K562 (cell line): ENCODE results near the gene ZNF692. TPM values are rescaled to one million over a fixed set of nuclear protein-coding genes. Genes with fewer than 3 reads are reported as not detected.

Experiments
- BRF1 ChIP-seq: IDR thresholded peaks from 3 replicates; pipeline ENCODE4 v1.6.1; 2011; ENCODE audit warnings: borderline replicate concordance, mild to moderate bottlenecking; ENCODE audit not compliant: insufficient read length; ENCODE audit errors: extremely low read depth
- CAMTA2 ChIP-seq: fragments of 250-450 bp; sonication (Bioruptor Pico); conservative IDR thresholded peaks from 2 replicates; pipeline ENCODE4 v1.5.1; 2022
- CCAR2 ChIP-seq: fragments of 200-400 bp; formaldehyde crosslinking; IDR thresholded peaks from 2 replicates; pipeline ENCODE4 v1.6.1; 2017; ENCODE audit warnings: mild to moderate bottlenecking, low read depth, low read length
- DDX20 ChIP-seq: fragments of 450-650 bp; IDR thresholded peaks from 2 replicates; pipeline ENCODE4 v1.6.1; 2016; ENCODE audit warnings: missing genetic modification characterization, low read depth, mild to moderate bottlenecking, missing compliant biosample characterization, moderate library complexity
- FOXM1 ChIP-seq, 2 experiments: fragments of 450-650 bp in 1 of 2; sonication (generic) in 1 of 2; formaldehyde crosslinking in 1 of 2; IDR thresholded peaks; 2 replicates each; pipeline versions ENCODE4 v1.6.1 to v1.9.0; 2017 to 2022; ENCODE audit warnings: low read depth in 2 of 2, mild to moderate bottlenecking in 2 of 2, missing genetic modification reagents in 1 of 2, moderate library complexity in 1 of 2
- GTF2A2 ChIP-seq: IDR thresholded peaks from 2 replicates; pipeline ENCODE4 v1.6.1; 2016; ENCODE audit warnings: mild to moderate bottlenecking, missing genetic modification characterization, missing compliant biosample characterization
- LEF1 ChIP-seq: fragments of 450-650 bp; IDR thresholded peaks from 2 replicates; pipeline ENCODE4 v1.6.1; 2016; ENCODE audit warnings: mild to moderate bottlenecking
- MCM2 ChIP-seq: fragments of 450-650 bp; IDR thresholded peaks from 2 replicates; pipeline ENCODE4 v1.6.1; 2017; ENCODE audit warnings: low read depth, mild to moderate bottlenecking
- MITF ChIP-seq: IDR thresholded peaks from 2 replicates; pipeline ENCODE4 v1.6.1; 2014; ENCODE audit warnings: antibody characterized with exemption
- MYBL2 ChIP-seq, 2 experiments: fragments of 450-650 bp in 1 of 2; sonication (generic) in 1 of 2; formaldehyde crosslinking in 1 of 2; IDR thresholded peaks; 2 replicates each; pipeline versions ENCODE4 v1.6.1 to v1.8.1; 2017 to 2022; ENCODE audit warnings: borderline replicate concordance in 1 of 2, inconsistent platforms in 1 of 2, low read depth in 1 of 2, mild to moderate bottlenecking in 1 of 2, missing genetic modification reagents in 1 of 2, moderate library complexity in 1 of 2
- SNAPC5 ChIP-seq: fragments of 250-450 bp; sonication (Bioruptor Pico); IDR thresholded peaks from 2 replicates; pipeline ENCODE4 v1.8.0; 2021; ENCODE audit warnings: moderate library complexity, mild to moderate bottlenecking, inconsistent platforms
- TAL1 ChIP-seq: fragments of 450-650 bp; IDR thresholded peaks from 2 replicates; pipeline ENCODE4 v1.6.1; 2016; ENCODE audit warnings: mild to moderate bottlenecking
- VEZF1 ChIP-seq: fragments of 200-800 bp; sonication (Bioruptor generic); IDR thresholded peaks from 2 replicates; pipeline ENCODE4 v1.6.1; 2017; ENCODE audit warnings: missing genetic modification characterization, missing compliant biosample characterization
- ZBTB12 ChIP-seq: fragments of 250-450 bp; sonication (Bioruptor Pico); IDR thresholded peaks from 2 replicates; pipeline ENCODE4 v1.4.0; 2020
- ZBTB26 ChIP-seq: fragments of 450-650 bp; formaldehyde crosslinking; IDR thresholded peaks from 2 replicates; pipeline ENCODE4 v1.4.0; 2022; ENCODE audit warnings: missing genetic modification characterization
- ZKSCAN1 ChIP-seq: fragments of 150-350 bp; IDR thresholded peaks from 2 replicates; pipeline ENCODE4 v1.6.1; 2016; ENCODE audit warnings: low read depth, low read length
- ZNF133 ChIP-seq: fragments of 250-450 bp; sonication (Bioruptor Pico); IDR thresholded peaks from 2 replicates; pipeline ENCODE4 v1.4.0; 2020; ENCODE audit warnings: mild to moderate bottlenecking
- ZNF24 ChIP-seq: fragments of 450-650 bp; IDR thresholded peaks from 2 replicates; pipeline ENCODE4 v1.6.1; 2016
- ZNF253 ChIP-seq: fragments of 250-450 bp; sonication (Bioruptor Pico); conservative IDR thresholded peaks from 2 replicates; pipeline ENCODE4 v1.6.1; 2021; ENCODE audit warnings: mild to moderate bottlenecking
- ZNF277 ChIP-seq: fragments of 250-450 bp; sonication (Bioruptor Pico); IDR thresholded peaks from 2 replicates; pipeline ENCODE4 v1.8.0; 2022; ENCODE audit warnings: inconsistent platforms, mild to moderate bottlenecking, moderate library complexity, borderline replicate concordance
- ZNF830 ChIP-seq: fragments of 250-450 bp; sonication (Bioruptor Pico); IDR thresholded peaks from 2 replicates; pipeline ENCODE4 v1.5.0; 2021; ENCODE audit warnings: mild to moderate bottlenecking
- polyA plus RNA-seq, 8 experiments: library from polyadenylated mRNA; depleted of rRNA in 4 of 8; stranded (reverse) in 5 of 8; unstranded in 3 of 8; fragments of >200 nt; fragmentation: Nextera tagmentation in 2 of 8; fragmentation: Illumina TruSeq in 1 of 8; extraction: Ambion mirVana in 2 of 8; extraction: Trizol in 1 of 8; gene quantifications; 2 replicates each; pipeline versions ENCODE4 v1.2.1 to v1.2.3, GENCODE V29; 2011 to 2014; ENCODE audit warnings: inconsistent platforms in 1 of 8, missing spikeins in 1 of 8
- total RNA-seq, 7 experiments: library from RNA; depleted of rRNA in 6 of 7; stranded (reverse); fragments of >200 nt in 6 of 7; fragmentation: Illumina TruSeq in 2 of 7; extraction: Trizol in 2 of 7; gene quantifications; 2 replicates each; pipeline versions ENCODE4 v1.2.1 to v1.2.3, GENCODE V29; 2011 to 2021; ENCODE audit warnings: low replicate concordance in 1 of 7

Gene ZNF692
- total and polyA plus RNA-seq, 9 of the 15 experiments (the other 6 are each of a cell fraction or from before 2014, with no cell fraction given): 8.4 to 143 (median 55.9) TPM

- TF ChIP-seq ZNF24 (no peak; the same call in 1 of the 2 replicates), SNAPC5 (CRISPR knock-in tag) (no peak), CAMTA2 (CRISPR knock-in tag) (no peak), ZBTB12 (CRISPR knock-in tag) (peak; percentile 50; the same call in 1 of the 2 replicates), MYBL2 (IDR thresholded peaks at IDR 0.05; ENCODE audit: low read depth) (no peak), MYBL2 (CRISPR knock-in tag; IDR thresholded peaks at IDR 0.05; ENCODE audit: borderline replicate concordance) (no peak), BRF1 (peak; percentile 88), ZBTB26 (CRISPR knock-in tag) (no peak), MITF (no peak), ZNF133 (CRISPR knock-in tag) (no peak), ZNF277 (CRISPR knock-in tag) (no peak), MCM2 (no peak), FOXM1 (IDR thresholded peaks at IDR 0.05; ENCODE audit: low read depth) (no peak), FOXM1 (CRISPR knock-in tag; IDR thresholded peaks at IDR 0.05; ENCODE audit: low read depth) (no peak), GTF2A2 (no peak), ZNF253 (no peak), DDX20 (tag) (no peak), ZNF830 (no peak), ZKSCAN1 (0 out of 2 replicates have a peak, but pooled peaks have one; percentile 62), TAL1 (no peak), LEF1 (peak; percentile 46), VEZF1 (0 out of 2 replicates have a peak, but pooled peaks have one; percentile 4), CCAR2 (no peak)
Observed at GRCh38 chr1:248873409-248873992, 14.6 kb upstream of the ZNF692 start (continued).
